H9 (cell line): Measurements from ENCODE around the gene TMIGD3. TPM values are rescaled to one million over a fixed set of nuclear protein-coding genes. Genes with fewer than 3 reads are reported as not detected.

Source experiments
- DNase-seq: peaks from one replicate; pipeline ENCODE4 v3.0.0-alpha.2; 2017
- H2AFZ ChIP-seq: one replicate; pipeline ENCODE4 v1.6.1; 2013; ENCODE audit warnings: mild to moderate bottlenecking, low read length, control low read depth, moderate library complexity
- H2AK5ac ChIP-seq: 2 replicates; pipeline ENCODE4 v1.6.1; 2013; ENCODE audit warnings: low read length, control low read depth, mixed read lengths; ENCODE audit not compliant: insufficient read length
- H2BK120ac ChIP-seq: one replicate; pipeline ENCODE4 v1.6.1; 2013; ENCODE audit warnings: low read depth, mild to moderate bottlenecking, low read length, control low read depth, inconsistent platforms; ENCODE audit not compliant: poor library complexity, severe bottlenecking
- H2BK12ac ChIP-seq: 2 replicates; pipeline ENCODE4 v1.6.1; 2013; ENCODE audit warnings: low read length, control low read depth, mixed read lengths, low read depth; ENCODE audit not compliant: insufficient read length
- H2BK15ac ChIP-seq: 2 replicates; pipeline ENCODE4 v1.6.1; 2013; ENCODE audit warnings: low read depth, low read length, control low read depth
- H2BK20ac ChIP-seq: one replicate; pipeline ENCODE4 v1.6.1; 2013; ENCODE audit warnings: low read depth, mild to moderate bottlenecking, low read length, control low read depth, inconsistent platforms; ENCODE audit not compliant: poor library complexity, severe bottlenecking
- H2BK5ac ChIP-seq: 2 replicates; pipeline ENCODE4 v1.6.1; 2013; ENCODE audit warnings: low read length, control low read depth, mixed read lengths; ENCODE audit not compliant: insufficient read length
- H3K14ac ChIP-seq: 2 replicates; pipeline ENCODE4 v1.6.1; 2013; ENCODE audit warnings: low read length, control low read depth; ENCODE audit not compliant: insufficient read depth
- H3K18ac ChIP-seq: 2 replicates; pipeline ENCODE4 v1.6.1; 2013; ENCODE audit warnings: low read depth, mild to moderate bottlenecking, mixed read lengths, low read length, control low read depth; ENCODE audit not compliant: insufficient read length
- H3K23ac ChIP-seq: 2 replicates; pipeline ENCODE4 v1.6.1; 2013; ENCODE audit warnings: low read length, control low read depth, mixed read lengths, low read depth; ENCODE audit not compliant: insufficient read length
- H3K23me2 ChIP-seq: 2 replicates; pipeline ENCODE4 v1.6.1; 2013; ENCODE audit warnings: low read depth, mild to moderate bottlenecking, mixed read lengths, low read length, control low read depth; ENCODE audit not compliant: insufficient read length, poor library complexity, severe bottlenecking
- H3K27ac ChIP-seq: 2 replicates; pipeline ENCODE4 v1.5.1; 2013; ENCODE audit warnings: low read length, control low read depth, mixed read lengths, low read depth; ENCODE audit not compliant: insufficient read length
- H3K27me3 ChIP-seq: 2 replicates; pipeline ENCODE4 v1.6.1; 2013; ENCODE audit warnings: low read length, control low read depth, inconsistent platforms; ENCODE audit not compliant: insufficient read depth
- H3K4ac ChIP-seq: 2 replicates; pipeline ENCODE4 v1.6.1; 2013; ENCODE audit warnings: low read depth, mild to moderate bottlenecking, control low read depth, inconsistent platforms, low read length, moderate library complexity
- H3K4me1 ChIP-seq: 2 replicates; pipeline ENCODE4 v1.6.1; 2013; ENCODE audit warnings: low read length, control low read depth, inconsistent platforms; ENCODE audit not compliant: insufficient read depth
- H3K4me2 ChIP-seq: 2 replicates; pipeline ENCODE4 v1.6.1; 2013; ENCODE audit warnings: low read length, control low read depth, mixed read lengths; ENCODE audit not compliant: insufficient read length, insufficient read depth
- H3K56ac ChIP-seq: 2 replicates; pipeline ENCODE4 v1.6.1; 2013; ENCODE audit warnings: low read depth, mild to moderate bottlenecking, mixed read lengths, low read length, control low read depth; ENCODE audit not compliant: insufficient read length
- H3K79me1 ChIP-seq: 2 replicates; pipeline ENCODE4 v1.6.1; 2013; ENCODE audit warnings: low read depth, mild to moderate bottlenecking, moderate library complexity, low read length, control low read depth, inconsistent platforms; ENCODE audit not compliant: insufficient read depth, poor library complexity, severe bottlenecking
- H3K79me2 ChIP-seq: 2 replicates; pipeline ENCODE4 v1.6.1; 2013; ENCODE audit warnings: low read length, control low read depth, inconsistent platforms; ENCODE audit not compliant: insufficient read depth
- H3K9ac ChIP-seq: 2 replicates; pipeline ENCODE4 v1.6.1; 2013; ENCODE audit warnings: low read length, control low read depth, mixed read lengths; ENCODE audit not compliant: insufficient read length; ENCODE audit errors: extremely low read depth
- H3K9me3 ChIP-seq: one replicate; pipeline ENCODE4 v1.6.1; 2013; ENCODE audit warnings: low read depth, low read length, inconsistent platforms; ENCODE audit not compliant: control insufficient read depth
- H3T11ph ChIP-seq: one replicate; pipeline ENCODE4 v1.6.1; 2013; ENCODE audit warnings: mild to moderate bottlenecking, low read length, control low read depth, inconsistent platforms
- H4K20me1 ChIP-seq: one replicate; pipeline ENCODE4 v1.6.1; 2013; ENCODE audit not compliant: control insufficient read depth, insufficient read length, insufficient read depth
- H4K5ac ChIP-seq: 2 replicates; pipeline ENCODE4 v1.6.1; 2013; ENCODE audit warnings: low read depth, mild to moderate bottlenecking, mixed read lengths, low read length, control low read depth; ENCODE audit not compliant: insufficient read length
- H4K8ac ChIP-seq: replicated peaks from 2 replicates; pipeline ENCODE4 v1.6.1; 2013; ENCODE audit warnings: low read length, control low read depth, mixed read lengths, low read depth; ENCODE audit not compliant: insufficient read length
- H4K91ac ChIP-seq: 2 replicates; pipeline ENCODE4 v1.6.1; 2013; ENCODE audit warnings: low read depth, mild to moderate bottlenecking, moderate library complexity, mixed read lengths, low read length, control low read depth; ENCODE audit not compliant: insufficient read length
- H3K27ac Mint-ChIP-seq, 3 experiments: 2 replicates in 2 of 3; 3 replicates in 1 of 3; pipeline ENCODE4 v1.8.0; 2020 to 2021; ENCODE audit warnings: mixed read lengths in 3 of 3, mild to moderate bottlenecking in 1 of 3, moderate library complexity in 1 of 3
- H3K27me3 Mint-ChIP-seq: 2 replicates; pipeline ENCODE4 v1.8.0; 2021; ENCODE audit warnings: low read depth, mild to moderate bottlenecking, moderate library complexity, mixed read lengths
- H3K36me3 Mint-ChIP-seq, 3 experiments: 2 replicates in 2 of 3; 3 replicates in 1 of 3; pipeline ENCODE4 v1.8.0; 2020 to 2021; ENCODE audit warnings: low read depth in 3 of 3, mixed read lengths in 3 of 3; ENCODE audit not compliant: insufficient read depth in 1 of 3
- H3K4me1 Mint-ChIP-seq, 2 experiments: 2 replicates each; pipeline ENCODE4 v1.8.0; 2020; ENCODE audit warnings: mixed read lengths in 2 of 2
- H3K4me3 Mint-ChIP-seq, 2 experiments: 2 replicates in 1 of 2; 3 replicates in 1 of 2; pipeline ENCODE4 v1.8.0; 2020 to 2021; ENCODE audit warnings: mild to moderate bottlenecking in 2 of 2, mixed read lengths in 2 of 2, moderate library complexity in 1 of 2
- H3K9me3 Mint-ChIP-seq, 2 experiments: 2 replicates in 1 of 2; 3 replicates in 1 of 2; pipeline ENCODE4 v1.8.0; 2020; ENCODE audit warnings: mild to moderate bottlenecking in 2 of 2, mixed read lengths in 2 of 2, moderate library complexity in 1 of 2
- WGBS: extraction: QIAGEN DNeasy Blood & Tissue Kit; methylation state at CpG from one replicate; pipeline ENCODE4 v1.1.7; 2013; ENCODE audit warnings: missing lambda C conversion rate, low lambda C conversion rate, mixed read lengths; ENCODE audit not compliant: insufficient read length; ENCODE audit errors: extremely low coverage; 5-methylcytosine and 5-hydroxymethylcytosine counted together
- total RNA-seq: library from RNA; stranded (reverse); gene quantifications from 2 replicates; pipeline ENCODE4 v1.2.1, GENCODE V29; 2021
- TF ChIP-seq, protein P1 (sequence below): fragments of 200-600 bp; sonication (generic); conservative IDR thresholded peaks from 3 replicates; pipeline ENCODE4 v1.8.0; 2021; ENCODE audit warnings: antibody characterized with exemption, mild to moderate bottlenecking

TMIGD3 gene
- total RNA-seq, 1 experiment from 2014 or later, result not detected

GRCh38 chr1:111452581-111452980, 50.9 kb downstream of the TMIGD3 start:
- Histone ChIP-seq H3K79me1 (peaks cover 3% of the 10 kb centered on the region), H3K23ac (no peak overlapping the region), H3K9ac (no peak overlapping the region), H2BK20ac (no peak overlapping the region), H2AK5ac (no peak overlapping the region), H3K14ac (no peak overlapping the region), H3K4me1 (no peaks in the 10 kb centered on the region), H3K27me3 (no peaks in the 10 kb centered on the region), H2BK120ac (no peak overlapping the region), H3K56ac (no peak overlapping the region), H4K5ac (no peak overlapping the region), H2BK5ac (no peak overlapping the region), H3K9me3 (no peaks in the 10 kb centered on the region), H3K4ac (no peak overlapping the region), H3T11ph (no peak overlapping the region), H2BK15ac (no peak overlapping the region), H3K4me2 (no peak overlapping the region), H2BK12ac (no peak overlapping the region), H3K18ac (no peak overlapping the region), H4K8ac (no peak overlapping the region), H4K20me1 (no peaks in the 10 kb centered on the region), H4K91ac (no peak overlapping the region), H2AFZ (no peak overlapping the region), H3K79me2 (peaks cover 15% of the 10 kb centered on the region; the same call in 1 of the 2 replicates), H3K23me2 (peaks cover 14% of the 10 kb centered on the region), H3K27ac (no peak overlapping the region)
- no peak overlapping the region for H3K27ac Mint-ChIP-seq
- H3K36me3 Mint-ChIP-seq, result peaks cover 12 to 56% (median 32%) of the 10 kb centered on the region in 3 experiments
- peaks cover 5 to 18% of the 10 kb centered on the region in 2 experiments for H3K4me1 Mint-ChIP-seq
- H3K27me3 Mint-ChIP-seq, result no peaks in the 10 kb centered on the region
- no peak for DNase-seq
- no peaks in the 10 kb centered on the region for H3K9me3 Mint-ChIP-seq
- no peak overlapping the region for H3K4me3 Mint-ChIP-seq
- no CpG with 5 or more reads among the region's 3 CpGs for WGBS
- TF ChIP-seq, protein P1, sequence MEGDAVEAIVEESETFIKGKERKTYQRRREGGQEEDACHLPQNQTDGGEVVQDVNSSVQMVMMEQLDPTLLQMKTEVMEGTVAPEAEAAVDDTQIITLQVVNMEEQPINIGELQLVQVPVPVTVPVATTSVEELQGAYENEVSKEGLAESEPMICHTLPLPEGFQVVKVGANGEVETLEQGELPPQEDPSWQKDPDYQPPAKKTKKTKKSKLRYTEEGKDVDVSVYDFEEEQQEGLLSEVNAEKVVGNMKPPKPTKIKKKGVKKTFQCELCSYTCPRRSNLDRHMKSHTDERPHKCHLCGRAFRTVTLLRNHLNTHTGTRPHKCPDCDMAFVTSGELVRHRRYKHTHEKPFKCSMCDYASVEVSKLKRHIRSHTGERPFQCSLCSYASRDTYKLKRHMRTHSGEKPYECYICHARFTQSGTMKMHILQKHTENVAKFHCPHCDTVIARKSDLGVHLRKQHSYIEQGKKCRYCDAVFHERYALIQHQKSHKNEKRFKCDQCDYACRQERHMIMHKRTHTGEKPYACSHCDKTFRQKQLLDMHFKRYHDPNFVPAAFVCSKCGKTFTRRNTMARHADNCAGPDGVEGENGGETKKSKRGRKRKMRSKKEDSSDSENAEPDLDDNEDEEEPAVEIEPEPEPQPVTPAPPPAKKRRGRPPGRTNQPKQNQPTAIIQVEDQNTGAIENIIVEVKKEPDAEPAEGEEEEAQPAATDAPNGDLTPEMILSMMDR, result no peak
